ENCODE data around the gene ERP27. TPM values are rescaled to one million over a fixed set of nuclear protein-coding genes. Genes with fewer than 3 reads are reported as not detected.
A peak's percentile ranks its signal among the peaks of the same experiment; 100 is the strongest.

The ERP27 gene
- total RNA-seq, 1 donor from 2014 or later = not detected

GRCh38 chr12:14975457-14975856, 37.1 kb upstream of the ERP27 start:
- H3K36me3 Mint-ChIP-seq = no peaks in the 10 kb centered on the region

GRCh38 chr12:14974633-14975032, 36.3 kb upstream of the ERP27 start:
- no peaks in the 10 kb centered on the region for H3F3A ChIP-seq (ENCODE audit: low read depth)
- Mint-ChIP-seq H3K27ac (no peak overlapping the region), H3K36me3 (no peaks in the 10 kb centered on the region), H3K9me3 (no peaks in the 10 kb centered on the region), H3K27me3 (ENCODE audit: insufficient read depth, low read depth) (no peaks in the 10 kb centered on the region), H3K4me1 (peaks cover 6% of the 10 kb centered on the region), H3K4me3 (no peak overlapping the region)
- H3K27me3 ChIP-seq = no peaks in the 10 kb centered on the region
- DNase-seq (ENCODE audit: low spot score) = no peak
- H3K27ac ChIP-seq = no peak overlapping the region
- no peak overlapping the region for H3K4me2 ChIP-seq
- H3K4me3 ChIP-seq = no peak overlapping the region
- no peaks in the 10 kb centered on the region for H3K9me3 ChIP-seq (ENCODE audit: low read depth)
- TF ChIP-seq EZH2phosphoT487 (IDR thresholded peaks at IDR 0.05) (no peak), EZH2 (IDR thresholded peaks at IDR 0.05) (no peak), CTCF (IDR thresholded peaks at IDR 0.05) (no peak)
- no peak overlapping the region for H3K9ac ChIP-seq
- no peak overlapping the region for H2AFZ ChIP-seq (replicated peaks)
- no peaks in the 10 kb centered on the region for H4K20me1 ChIP-seq (ENCODE audit: low read depth)
- H3K4me1 ChIP-seq = peaks cover 8% of the 10 kb centered on the region
- no peaks in the 10 kb centered on the region for H3K79me2 ChIP-seq (ENCODE audit: low read depth)
- no peaks in the 10 kb centered on the region for H3K36me3 ChIP-seq

More at GRCh38 chr12:14975457-14975856, 37.1 kb upstream of the ERP27 start:
- H3K36me3 ChIP-seq = no peaks in the 10 kb centered on the region
- Mint-ChIP-seq H3K27me3 (ENCODE audit: insufficient read depth, low read depth) (no peaks in the 10 kb centered on the region), H3K4me3 (no peak overlapping the region), H3K9me3 (no peaks in the 10 kb centered on the region), H3K27ac (no peak overlapping the region), H3K4me1 (peaks cover 6% of the 10 kb centered on the region)
- TF ChIP-seq CTCF (IDR thresholded peaks at IDR 0.05) (no peak), EZH2 (IDR thresholded peaks at IDR 0.05) (no peak), EZH2phosphoT487 (IDR thresholded peaks at IDR 0.05) (no peak)
- no peak overlapping the region for H2AFZ ChIP-seq (replicated peaks)
- H3K9me3 ChIP-seq (ENCODE audit: low read depth) = no peaks in the 10 kb centered on the region
- no peaks in the 10 kb centered on the region for H3K27me3 ChIP-seq
- H3K4me2 ChIP-seq = no peak overlapping the region
- H3K27ac ChIP-seq = no peak overlapping the region
- DNase-seq (ENCODE audit: low spot score) = no peak
- no peaks in the 10 kb centered on the region for H4K20me1 ChIP-seq (ENCODE audit: low read depth)
- H3K79me2 ChIP-seq (ENCODE audit: low read depth) = no peaks in the 10 kb centered on the region
- no peak overlapping the region for H3K9ac ChIP-seq
- H3K4me1 ChIP-seq = peaks cover 8% of the 10 kb centered on the region
- H3F3A ChIP-seq (ENCODE audit: low read depth) = no peaks in the 10 kb centered on the region
- no peak overlapping the region for H3K4me3 ChIP-seq

- H3K9ac ChIP-seq = no peak within 1 kb of the TSS
- H3K4me3 ChIP-seq = no peak within 1 kb of the TSS
- Mint-ChIP-seq H3K36me3 (no peaks in the 10 kb centered on the region), H3K27ac (no peak within 1 kb of the TSS), H3K4me3 (no peak within 1 kb of the TSS), H3K27me3 (ENCODE audit: insufficient read depth, low read depth) (no peaks in the 10 kb centered on the region), H3K9me3 (no peaks in the 10 kb centered on the region), H3K4me1 (peaks cover 6% of the 10 kb centered on the region)
- no peaks in the 10 kb centered on the region for H3K36me3 ChIP-seq
- H3K27me3 ChIP-seq = no peaks in the 10 kb centered on the region
- H3K4me2 ChIP-seq = no peak within 1 kb of the TSS
- TF ChIP-seq EZH2 (IDR thresholded peaks at IDR 0.05) (no peak), CTCF (IDR thresholded peaks at IDR 0.05) (no peak), EZH2phosphoT487 (IDR thresholded peaks at IDR 0.05) (no peak)
- no peaks in the 10 kb centered on the region for H3K79me2 ChIP-seq (ENCODE audit: low read depth)
- peaks cover 8% of the 10 kb centered on the region for H3K4me1 ChIP-seq
- H3K27ac ChIP-seq = no peak within 1 kb of the TSS
- DNase-seq (ENCODE audit: low spot score) = peak; percentile 17
- H2AFZ ChIP-seq (replicated peaks) = no peak within 1 kb of the TSS
- no peaks in the 10 kb centered on the region for H4K20me1 ChIP-seq (ENCODE audit: low read depth)
- no peaks in the 10 kb centered on the region for H3F3A ChIP-seq (ENCODE audit: low read depth)
- no peaks in the 10 kb centered on the region for H3K9me3 ChIP-seq (ENCODE audit: low read depth)
These were observed 34.5 kb upstream of the ERP27 start, which contains the start of gene PDE6H for GRCh38 chr12:14972816-14973215. PDE6H (plus strand) TSS chr12:14973042; CDS start chr12:14978013, 4,971 bp downstream.

Data from neural progenitor cell (in vitro differentiated cells).